ENCODE results near the gene ARHGEF37. TPM values are rescaled to one million over a fixed set of nuclear protein-coding genes. Genes with fewer than 3 reads are reported as not detected.
A peak's percentile ranks its signal among the peaks of the same experiment; 100 is the strongest.
"Not testable (repeated sequence)": the region's sequence is repeated elsewhere in the genome, so short reads cannot be mapped to it uniquely, and the experiment has no call there.

The ARHGEF37 gene, protein sequence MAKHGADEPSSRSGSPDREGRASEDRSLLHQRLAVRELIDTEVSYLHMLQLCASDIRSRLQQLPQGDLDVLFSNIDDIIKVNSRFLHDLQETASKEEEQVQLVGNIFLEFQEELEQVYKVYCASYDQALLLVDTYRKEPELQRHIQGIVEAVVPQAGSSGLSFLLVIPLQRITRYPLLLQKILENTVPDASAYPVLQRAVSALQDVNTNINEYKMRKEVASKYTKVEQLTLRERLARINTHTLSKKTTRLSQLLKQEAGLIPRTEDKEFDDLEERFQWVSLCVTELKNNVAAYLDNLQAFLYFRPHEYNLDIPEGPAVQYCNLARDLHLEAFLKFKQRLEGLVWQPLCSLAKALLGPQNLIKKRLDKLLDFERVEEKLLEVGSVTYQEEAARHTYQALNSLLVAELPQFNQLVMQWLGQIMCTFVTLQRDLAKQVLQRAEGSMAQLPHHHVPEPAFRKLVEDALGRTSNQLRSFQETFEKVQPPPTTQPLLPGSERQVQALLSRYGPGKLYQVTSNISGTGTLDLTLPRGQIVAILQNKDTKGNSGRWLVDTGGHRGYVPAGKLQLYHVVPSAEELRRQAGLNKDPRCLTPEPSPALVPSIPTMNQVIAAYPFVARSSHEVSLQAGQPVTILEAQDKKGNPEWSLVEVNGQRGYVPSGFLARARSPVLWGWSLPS
- 10 to 100 TPM; 36.4 to 76.5 (median 59.0) TPM for total RNA-seq

DNA sequence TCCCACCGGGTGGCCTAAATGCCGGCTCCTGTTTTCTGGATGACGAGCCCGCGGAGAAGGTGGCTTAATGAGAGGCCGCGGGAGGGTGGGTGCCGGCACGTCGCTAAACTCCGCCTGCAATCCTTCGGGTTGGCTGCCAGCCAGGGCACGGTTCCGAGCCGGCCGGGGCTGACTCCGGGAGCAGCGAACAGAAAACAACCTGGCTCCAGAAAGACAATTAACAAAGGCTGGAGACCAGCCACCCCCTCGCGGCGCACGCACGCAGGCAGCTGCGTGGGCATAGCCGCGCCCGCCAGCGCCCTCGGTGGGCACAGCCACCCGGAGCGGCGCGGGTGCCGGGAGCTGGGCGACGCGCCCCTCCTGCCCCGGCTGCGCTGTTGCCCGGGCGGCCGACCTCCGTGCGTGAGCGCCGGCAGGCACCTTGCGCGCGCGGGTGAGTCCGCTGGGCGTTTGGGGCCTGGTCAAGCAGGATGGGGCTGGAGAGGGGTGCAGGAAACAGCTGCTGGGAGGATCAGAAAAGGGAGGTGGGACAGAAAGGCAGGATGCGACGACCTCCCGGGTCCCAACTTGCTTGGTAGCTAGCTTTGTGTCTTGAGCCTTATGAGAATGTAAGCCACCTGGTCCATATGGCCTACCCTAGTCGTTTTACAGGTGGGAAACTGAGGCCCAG, at the start of gene ARHGEF37:
Gene ARHGEF37 (plus strand): TSS at position 307 of the 670 bp plus-strand sequence. CDS start 16,272 bp downstream, outside the sequence.
- intact Hi-C loops (cut with DNase I; ENCODE audit: low total_unique reads), result no loop called here
- 1 to 2% methylated on average over 30 to 56 of the region's 56 CpGs for WGBS, 2 donors
- H3K4me3 ChIP-seq (ENCODE audit: low read depth, poor library complexity, severe bottlenecking), result peak within 1 kb of the TSS; percentile 49
- peak; percentile 84 to 96 for DNase-seq (ENCODE audit: low spot score in 2 of 2)
- TF ChIP-seq, protein P1, sequence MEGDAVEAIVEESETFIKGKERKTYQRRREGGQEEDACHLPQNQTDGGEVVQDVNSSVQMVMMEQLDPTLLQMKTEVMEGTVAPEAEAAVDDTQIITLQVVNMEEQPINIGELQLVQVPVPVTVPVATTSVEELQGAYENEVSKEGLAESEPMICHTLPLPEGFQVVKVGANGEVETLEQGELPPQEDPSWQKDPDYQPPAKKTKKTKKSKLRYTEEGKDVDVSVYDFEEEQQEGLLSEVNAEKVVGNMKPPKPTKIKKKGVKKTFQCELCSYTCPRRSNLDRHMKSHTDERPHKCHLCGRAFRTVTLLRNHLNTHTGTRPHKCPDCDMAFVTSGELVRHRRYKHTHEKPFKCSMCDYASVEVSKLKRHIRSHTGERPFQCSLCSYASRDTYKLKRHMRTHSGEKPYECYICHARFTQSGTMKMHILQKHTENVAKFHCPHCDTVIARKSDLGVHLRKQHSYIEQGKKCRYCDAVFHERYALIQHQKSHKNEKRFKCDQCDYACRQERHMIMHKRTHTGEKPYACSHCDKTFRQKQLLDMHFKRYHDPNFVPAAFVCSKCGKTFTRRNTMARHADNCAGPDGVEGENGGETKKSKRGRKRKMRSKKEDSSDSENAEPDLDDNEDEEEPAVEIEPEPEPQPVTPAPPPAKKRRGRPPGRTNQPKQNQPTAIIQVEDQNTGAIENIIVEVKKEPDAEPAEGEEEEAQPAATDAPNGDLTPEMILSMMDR (IDR thresholded peaks at IDR 0.05), result no peak
- no peak for TF ChIP-seq POLR2A (IDR thresholded peaks at IDR 0.05)

DNA sequence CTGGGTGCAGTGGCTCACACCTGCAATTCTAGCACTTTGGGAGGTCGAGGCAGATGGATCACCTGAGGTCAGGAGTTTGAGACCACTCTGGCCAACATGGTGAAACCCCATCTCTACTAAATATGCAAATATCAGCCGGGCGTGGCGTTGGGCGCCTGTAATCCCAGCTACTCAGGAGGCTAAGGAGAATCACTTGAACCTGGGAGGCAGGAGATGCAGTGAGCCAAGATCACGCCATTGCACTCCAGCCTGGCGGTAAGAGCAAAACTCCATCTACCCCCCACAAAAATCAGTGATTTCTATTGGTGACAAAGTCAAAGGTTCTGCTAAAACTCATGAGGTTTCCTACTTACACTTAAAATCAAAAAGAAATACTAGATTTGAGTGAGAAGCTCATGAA, 48.9 kb upstream of the ARHGEF37 start:
- no peak for TF ChIP-seq POLR2A (IDR thresholded peaks at IDR 0.05)
- TF ChIP-seq, protein P1 (IDR thresholded peaks at IDR 0.05), result no peak
- WGBS, 2 donors, result 83 to 87% methylated on average over 7 of the region's 7 CpGs
- intact Hi-C loops (cut with DNase I; ENCODE audit: low total_unique reads), result no loop called here
- no peak for DNase-seq (ENCODE audit: low spot score in 2 of 2)
- no peak overlapping the region for H3K4me3 ChIP-seq (ENCODE audit: low read depth, poor library complexity, severe bottlenecking)

DNA sequence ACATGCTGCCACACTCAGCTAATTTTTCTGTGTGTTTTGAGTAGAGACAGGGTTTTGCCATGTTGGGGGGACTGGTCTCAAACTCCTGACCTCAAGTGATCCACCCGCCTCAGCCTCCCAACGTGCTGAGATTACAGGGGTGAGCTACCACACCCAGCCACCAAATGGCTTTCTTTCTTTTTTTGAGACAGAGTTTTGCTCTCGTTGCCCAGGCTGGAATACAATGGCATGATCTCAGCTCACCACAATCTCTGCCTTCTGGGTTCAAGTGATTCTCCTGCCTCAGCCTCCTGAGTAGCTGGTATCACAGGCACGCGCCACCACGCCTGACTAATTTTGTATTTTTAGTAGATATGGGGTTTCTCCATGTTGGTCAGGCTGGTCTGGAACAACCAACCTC, 45.5 kb upstream of the ARHGEF37 start:
- not testable (repeated sequence) for H3K4me3 ChIP-seq (ENCODE audit: low read depth, poor library complexity, severe bottlenecking); DNase-seq (ENCODE audit: low spot score in 2 of 2)
- WGBS, 2 donors, result 84% methylated on average over 6 of the region's 6 CpGs
- intact Hi-C loops (cut with DNase I; ENCODE audit: low total_unique reads), result loop anchor here (5.0 kb wide), 1 partner anchor 33 kb away; no protein-coding TSS in a partner anchor

DNA sequence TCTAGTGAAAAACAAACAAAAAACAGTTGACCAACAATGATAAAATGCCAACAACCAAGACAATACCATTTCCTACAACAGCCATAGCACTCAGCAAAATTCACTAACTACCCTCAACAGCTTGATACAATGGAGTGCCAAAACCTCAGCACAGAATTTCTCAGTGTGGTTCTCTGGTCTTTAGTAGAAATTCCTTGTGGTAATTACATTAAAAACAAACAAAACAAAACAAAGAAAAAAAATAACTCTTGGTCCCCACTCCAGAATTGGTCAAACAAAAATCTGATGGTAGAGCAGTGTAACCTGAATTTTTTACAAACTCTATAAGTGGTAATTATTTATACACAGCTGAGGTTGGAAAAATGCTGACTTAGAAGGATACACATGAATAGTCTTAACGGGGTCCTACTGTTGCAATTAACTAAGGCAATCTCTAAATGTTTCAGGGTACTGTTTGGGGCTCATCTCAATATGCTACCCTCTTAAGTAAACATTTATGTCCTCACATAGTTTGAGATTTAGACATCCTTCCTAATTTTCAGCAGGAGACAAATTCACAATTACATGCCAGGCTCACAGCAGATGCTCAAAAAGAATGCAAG, 43.8 kb upstream of the ARHGEF37 start:
- no peak for DNase-seq (ENCODE audit: low spot score in 2 of 2)
- H3K4me3 ChIP-seq (ENCODE audit: low read depth, poor library complexity, severe bottlenecking), result no peak overlapping the region
- intact Hi-C loops (cut with DNase I; ENCODE audit: low total_unique reads), result loop anchor here (5.0 kb wide), 1 partner anchor 35 kb away; no protein-coding TSS in a partner anchor
- TF ChIP-seq POLR2A (IDR thresholded peaks at IDR 0.05), result no peak
- TF ChIP-seq, protein P1 (IDR thresholded peaks at IDR 0.05), result no peak
- WGBS, 2 donors, result 52 to 69% methylated on average over 1 of the region's 1 CpG

DNA sequence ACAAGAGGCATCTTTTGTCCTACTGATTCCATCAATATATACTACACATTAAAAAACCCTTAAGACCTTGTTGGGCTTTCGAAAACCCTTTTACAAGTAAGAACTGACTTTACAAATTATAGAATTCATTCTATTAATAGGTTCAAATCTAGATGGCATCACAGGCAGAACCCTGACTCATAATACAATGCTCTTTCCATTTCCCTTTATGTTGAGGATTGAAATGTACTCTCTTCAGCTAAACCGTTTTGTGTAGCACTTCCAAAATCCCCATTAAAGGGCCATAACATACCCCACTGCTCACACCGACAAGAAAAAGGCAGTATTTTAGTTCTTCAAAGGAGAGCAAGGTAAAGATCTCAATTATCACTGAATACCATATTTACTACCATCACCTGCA, 41.2 kb upstream of the ARHGEF37 start:
- WGBS, 2 donors, result 55 to 62% methylated on average over 3 of the region's 3 CpGs
- intact Hi-C loops (cut with DNase I; ENCODE audit: low total_unique reads), result no loop called here
- TF ChIP-seq, protein P1 (IDR thresholded peaks at IDR 0.05), result no peak
- no peak for TF ChIP-seq POLR2A (IDR thresholded peaks at IDR 0.05)
- DNase-seq (ENCODE audit: low spot score in 2 of 2), result no peak
- H3K4me3 ChIP-seq (ENCODE audit: low read depth, poor library complexity, severe bottlenecking), result no peak overlapping the region
